K562 (cell line): ENCODE measurements around the gene KCNAB2. TPM values are rescaled to one million over a fixed set of nuclear protein-coding genes. Genes with fewer than 3 reads are reported as not detected.
A peak's percentile ranks its signal among the peaks of the same experiment; 100 is the strongest.

Source experiments
- ATAC-seq: fragments of 200-7000 bp; cut with Tn5 transposase; 3 replicates; pipeline ENCODE4 v1.9.1; 2020; ENCODE audit warnings: moderate library complexity
- BruUV-seq: library from RNA; stranded (reverse); fragments of 400-500 nt; replicated peaks from 2 replicates; lab custom pipeline; 2021; lab: Mats Ljungman, UMichigan
- CTCF ChIA-PET: fragments of 300-600 bp; formaldehyde crosslinking; extraction: SDS; loops from one replicate; lab custom pipeline; 2021; ENCODE audit warnings: low intra/inter-chr PET ratio; lab: Yijun Ruan, JAX
- POLR2A ChIA-PET: fragments of 300-600, 350-650 bp; sonication (Branson Sonifier 250); formaldehyde crosslinking; extraction: SDS; loops from one replicate; lab custom pipeline; 2021; ENCODE audit warnings: antibody characterized with exemption, inconsistent platforms; lab: Yijun Ruan, JAX
- DNase-seq, 4 experiments: peaks; one replicate each; pipeline versions ENCODE4 v3.0.0 to v3.0.0-alpha.2; 2011 to 2018; ENCODE audit warnings: low spot score in 3 of 4, mixed read lengths in 3 of 4; ENCODE audit errors: extremely low read depth in 1 of 4
- FAIRE-seq: peaks from 2 replicates; lab custom pipeline; 2011; peaks lifted over from hg19 to GRCh38; lab: Jason Lieb, UNC
- H2AFZ ChIP-seq: 2 replicates; pipeline ENCODE4 v1.6.0; 2011; ENCODE audit warnings: low read depth, low read length, control low read depth, inconsistent platforms
- H3K27ac ChIP-seq: fragments of 200-600 bp; 3 replicates; pipeline ENCODE4 v1.8.0; 2011; ENCODE audit warnings: low read depth, mild to moderate bottlenecking, control low read depth, inconsistent platforms, low read length, moderate library complexity, mixed read lengths; ENCODE audit errors: extremely low read depth
- H3K27me3 ChIP-seq, 2 experiments: fragments of 300-600 bp in 1 of 2; 2 replicates in 1 of 2; 3 replicates in 1 of 2; pipeline versions ENCODE4 v1.6.0 to v1.8.0; 2011; ENCODE audit warnings: inconsistent platforms in 2 of 2, low read length in 2 of 2, mild to moderate bottlenecking in 1 of 2, mixed read lengths in 1 of 2, moderate library complexity in 1 of 2; ENCODE audit not compliant: control insufficient read depth in 2 of 2, insufficient read depth in 2 of 2
- H3K36me3 ChIP-seq: fragments of 300-600 bp; 3 replicates; pipeline ENCODE4 v1.8.0; 2011; ENCODE audit warnings: mild to moderate bottlenecking, low read length, inconsistent platforms; ENCODE audit not compliant: control insufficient read depth, insufficient read depth
- H3K4me1 ChIP-seq, 2 experiments: fragments of 200-600 bp in 1 of 2; replicated peaks in 1 of 2; 2 replicates in 1 of 2; 3 replicates in 1 of 2; pipeline versions ENCODE4 v1.5.1 to v1.8.0; 2011; ENCODE audit warnings: inconsistent platforms in 2 of 2, low read length in 2 of 2, mild to moderate bottlenecking in 1 of 2, mixed read lengths in 1 of 2, moderate library complexity in 1 of 2; ENCODE audit not compliant: control insufficient read depth in 2 of 2, insufficient read depth in 2 of 2
- H3K4me2 ChIP-seq: 2 replicates; pipeline ENCODE4 v1.6.1; 2011; ENCODE audit warnings: low read length, control low read depth, inconsistent platforms, mixed read lengths; ENCODE audit not compliant: insufficient read depth
- H3K4me3 ChIP-seq: fragments of 200-600 bp; sonication (generic), shearing (Covaris generic); 2 replicates; pipeline ENCODE4 v1.5.1; 2016; ENCODE audit warnings: control low read depth, inconsistent platforms
- H3K79me2 ChIP-seq: fragments of 200-600 bp; 3 replicates; pipeline ENCODE4 v1.8.0; 2011; ENCODE audit warnings: low read length, inconsistent platforms; ENCODE audit not compliant: control insufficient read depth, insufficient read depth
- H3K9ac ChIP-seq, 2 experiments: 2 replicates each; pipeline versions ENCODE4 v1.6.0 to v1.6.1; 2011; ENCODE audit warnings: low read depth in 2 of 2, low read length in 2 of 2, control low read depth in 1 of 2, inconsistent platforms in 1 of 2, mild to moderate bottlenecking in 1 of 2, mixed read lengths in 1 of 2; ENCODE audit not compliant: insufficient read depth in 1 of 2
- H3K9me1 ChIP-seq: one replicate; pipeline ENCODE4 v1.6.0; 2011; ENCODE audit warnings: inconsistent platforms, mild to moderate bottlenecking, low read length, moderate library complexity; ENCODE audit not compliant: control insufficient read depth, insufficient read depth
- H3K9me3 ChIP-seq: replicated peaks from 2 replicates; pipeline ENCODE4 v1.5.1; 2011; ENCODE audit warnings: low read depth, low read length, inconsistent platforms; ENCODE audit not compliant: control insufficient read depth, insufficient read depth
- H4K20me1 ChIP-seq: replicated peaks from 2 replicates; pipeline ENCODE4 v1.6.1; 2011; ENCODE audit warnings: low read length, inconsistent platforms, mixed read lengths; ENCODE audit not compliant: control insufficient read depth, insufficient read depth
- ARHGAP35 ChIP-seq: fragments of 450-650 bp; IDR thresholded peaks from 2 replicates; pipeline ENCODE4 v1.6.1; 2018; ENCODE audit not compliant: partially characterized antibody
- ATF3 ChIP-seq, 2 experiments: fragments of 450-650 bp in 1 of 2; sonication (generic) in 1 of 2; formaldehyde crosslinking in 1 of 2; IDR thresholded peaks in 1 of 2; conservative IDR thresholded peaks in 1 of 2; 2 replicates each; pipeline versions ENCODE4 v1.6.1 to v1.8.1; 2016 to 2023; ENCODE audit warnings: mild to moderate bottlenecking in 2 of 2, moderate library complexity in 2 of 2, inconsistent platforms in 1 of 2, missing genetic modification reagents in 1 of 2
- CREB5 ChIP-seq: fragments of 250-450 bp; sonication (Bioruptor Pico); IDR thresholded peaks from 2 replicates; pipeline ENCODE4 v1.5.0; 2020; ENCODE audit warnings: mild to moderate bottlenecking
- CSDE1 ChIP-seq, 2 experiments: fragments of 450-650 bp; IDR thresholded peaks; 2 replicates each; pipeline ENCODE4 v1.6.1; 2016; ENCODE audit warnings: mild to moderate bottlenecking in 1 of 2
- ELF4 ChIP-seq: fragments of 450-650 bp; formaldehyde crosslinking; IDR thresholded peaks from 2 replicates; pipeline ENCODE4 v1.4.0; 2022; ENCODE audit warnings: missing genetic modification characterization
- HDAC1 ChIP-seq, 2 experiments: fragments of 450-650 bp; IDR thresholded peaks; 2 replicates each; pipeline ENCODE4 v1.6.1; 2016 to 2017; ENCODE audit warnings: inconsistent platforms in 1 of 2, mild to moderate bottlenecking in 1 of 2, moderate library complexity in 1 of 2
- MLLT1 ChIP-seq, 2 experiments: fragments of 450-650 bp; IDR thresholded peaks; 2 replicates each; pipeline ENCODE4 v1.6.1; 2016
- PKNOX1 ChIP-seq: fragments of 450-650 bp; IDR thresholded peaks from 2 replicates; pipeline ENCODE4 v1.6.1; 2016
- TAF7 ChIP-seq: fragments of 450-650 bp; IDR thresholded peaks from 2 replicates; pipeline ENCODE4 v1.6.1; 2016; ENCODE audit warnings: missing genetic modification characterization, missing compliant biosample characterization
- THRAP3 ChIP-seq: fragments of 450-650 bp; IDR thresholded peaks from 2 replicates; pipeline ENCODE4 v1.6.1; 2016; ENCODE audit warnings: mild to moderate bottlenecking, inconsistent platforms, borderline replicate concordance
- ZBTB7A ChIP-seq: IDR thresholded peaks from 2 replicates; pipeline ENCODE4 v1.6.1; 2011; ENCODE audit warnings: low read depth, mild to moderate bottlenecking, low read length, moderate library complexity, borderline replicate concordance; ENCODE audit not compliant: control insufficient read depth
- ZNF398 ChIP-seq: fragments of 250-450 bp; sonication (Bioruptor Pico); IDR thresholded peaks from 2 replicates; pipeline ENCODE4 v1.8.0; 2021; ENCODE audit warnings: moderate library complexity, mild to moderate bottlenecking, inconsistent platforms
- WGBS: fragments of 100-300 bp; shearing (Covaris generic); methylation state at CpG from one replicate; pipeline ENCODE4 v1.1.6; 2016; ENCODE audit warnings: low coverage, mixed read lengths; ENCODE audit not compliant: insufficient coverage; ENCODE audit errors: missing lambda C conversion rate; 5-methylcytosine and 5-hydroxymethylcytosine counted together
- in situ Hi-C: fragments of 300-500 bp; cut with MboI; formaldehyde crosslinking; loops from 4 replicates; pipeline ENCODE4 v1.15.0; 2018; ENCODE audit warnings: inconsistent platforms, mixed read lengths
- intact Hi-C: fragments of 100-400 bp; cut with micrococcal nuclease; formaldehyde crosslinking; loops from 2 replicates; pipeline ENCODE4 v1.14.2; 2022
- polyA plus RNA-seq, 8 experiments: library from polyadenylated mRNA; depleted of rRNA in 4 of 8; stranded (reverse) in 5 of 8; unstranded in 3 of 8; fragments of >200 nt; fragmentation: Nextera tagmentation in 2 of 8; fragmentation: Illumina TruSeq in 1 of 8; extraction: Ambion mirVana in 2 of 8; extraction: Trizol in 1 of 8; gene quantifications; 2 replicates each; pipeline versions ENCODE4 v1.2.1 to v1.2.3, GENCODE V29; 2011 to 2014; ENCODE audit warnings: inconsistent platforms in 1 of 8, missing spikeins in 1 of 8
- total RNA-seq, 7 experiments: library from RNA; depleted of rRNA in 6 of 7; stranded (reverse); fragments of >200 nt in 6 of 7; fragmentation: Illumina TruSeq in 2 of 7; extraction: Trizol in 2 of 7; gene quantifications; 2 replicates each; pipeline versions ENCODE4 v1.2.1 to v1.2.3, GENCODE V29; 2011 to 2021; ENCODE audit warnings: low replicate concordance in 1 of 7

KCNAB2 gene
- total and polyA plus RNA-seq, 9 of the 15 experiments (the other 6 are each of a cell fraction or from before 2014, with no cell fraction given): 1.8 to 15.8 (median 7.1) TPM

- intact Hi-C loops (no loop called here), in situ Hi-C loops (no loop called here)
- DNase-seq (no peak), ATAC-seq (no peak), FAIRE-seq (no peak)
- ChIA-PET CTCF (no interaction called here), POLR2A (interaction anchor here (0.8 kb wide), 1 partner anchor 152 kb away, joined by 3 read pairs; no protein-coding TSS in a partner anchor)
- Histone ChIP-seq H3K27ac (no peak overlapping the region), H3K4me2 (no peak overlapping the region), H3K4me1 (peaks cover 0 to 35% of the 10 kb centered on the region in 2 experiments; a peak in 2 of 5 replicates), H3K36me3 (no peaks in the 10 kb centered on the region), H3K9me1 (no peaks in the 10 kb centered on the region), H3K4me3 (no peak overlapping the region), H3K79me2 (no peaks in the 10 kb centered on the region), H3K9ac (no peak overlapping the region), H2AFZ (no peak overlapping the region), H3K27me3 (peaks cover 0 to 5% of the 10 kb centered on the region in 2 experiments; a peak in 2 of 5 replicates), H4K20me1 (peaks cover 62% of the 10 kb centered on the region), H3K9me3 (no peaks in the 10 kb centered on the region)
- BruUV-seq: no TSS peak
- 23% methylated on average over 2 of the region's 2 CpGs for WGBS
- TF ChIP-seq ZBTB7A (no peak), PKNOX1 (no peak), ARHGAP35 (peak; percentile 52), CREB5 (no peak), ZNF398 (CRISPR knock-in tag) (no peak), MLLT1 (IDR thresholded peaks at IDR 0.05) (0 out of 4 replicates have a peak, but pooled peaks have one; percentile 17 to 34), CSDE1 (IDR thresholded peaks at IDR 0.05) (0 out of 4 replicates have a peak, but pooled peaks of 1 of the 2 experiments have one; percentile 30), ATF3 (IDR thresholded peaks at IDR 0.05) (no peak), ATF3 (CRISPR knock-in tag; conservative IDR thresholded peaks at IDR 0.05) (no peak), HDAC1 (IDR thresholded peaks at IDR 0.05) (peak in 1 of 2 experiments; percentile 47; a peak in 1 of 4 replicates), ELF4 (0 out of 2 replicates have a peak, but pooled peaks have one; percentile 18), TAF7 (tag) (no peak), THRAP3 (0 out of 2 replicates have a peak, but pooled peaks have one; percentile 37)
These were observed 15.0 kb upstream of the KCNAB2 start for GRCh38 chr1:6030547-6031261.
